Omental fat pad (tissue), 4 donors: Measurements from ENCODE around the gene UBE2K. TPM values are rescaled to one million over a fixed set of nuclear protein-coding genes. Genes with fewer than 3 reads are reported as not detected.
"Not testable (repeated sequence)": the region's sequence is repeated elsewhere in the genome, so short reads cannot be mapped to it uniquely, and the experiment has no call there.

Experiments used
- ATAC-seq: fragments of 150-250 bp; one replicate; pipeline ENCODE4 v1.9.1; 2016; ENCODE audit warnings: mild to moderate bottlenecking, moderate library complexity; ENCODE audit not compliant: low FRiP score
- DNase-seq: peaks from one replicate; pipeline ENCODE4 v3.0.0-alpha.2; 2019; ENCODE audit warnings: low spot score
- total RNA-seq, 4 donors: library from RNA; depleted of rRNA; stranded (reverse); fragments of >200 nt; gene quantifications; one replicate each; pipeline ENCODE4 v1.1.0, GENCODE V29; 2016
- TF ChIP-seq, protein P1 (sequence below), 3 donors: fragments of 450-650 bp; IDR thresholded peaks; one replicate each; pipeline ENCODE4 v1.5.1; 2016 to 2017; ENCODE audit warnings: antibody characterized with exemption in 3 of 3, mild to moderate bottlenecking in 3 of 3, moderate library complexity in 2 of 3

The UBE2K gene
- total RNA-seq, 4 donors from 2014 or later, result 19.7 to 33.3 (median 25.8) TPM

- ATAC-seq, result no peak
These were observed 88.9 kb downstream of the UBE2K start for GRCh38 chr4:39786838-39787237.

GRCh38 chr4:39792128-39792527, 94.2 kb downstream of the UBE2K start:
- ATAC-seq, result no peak
- DNase-seq, result no peak
- TF ChIP-seq, protein P1, sequence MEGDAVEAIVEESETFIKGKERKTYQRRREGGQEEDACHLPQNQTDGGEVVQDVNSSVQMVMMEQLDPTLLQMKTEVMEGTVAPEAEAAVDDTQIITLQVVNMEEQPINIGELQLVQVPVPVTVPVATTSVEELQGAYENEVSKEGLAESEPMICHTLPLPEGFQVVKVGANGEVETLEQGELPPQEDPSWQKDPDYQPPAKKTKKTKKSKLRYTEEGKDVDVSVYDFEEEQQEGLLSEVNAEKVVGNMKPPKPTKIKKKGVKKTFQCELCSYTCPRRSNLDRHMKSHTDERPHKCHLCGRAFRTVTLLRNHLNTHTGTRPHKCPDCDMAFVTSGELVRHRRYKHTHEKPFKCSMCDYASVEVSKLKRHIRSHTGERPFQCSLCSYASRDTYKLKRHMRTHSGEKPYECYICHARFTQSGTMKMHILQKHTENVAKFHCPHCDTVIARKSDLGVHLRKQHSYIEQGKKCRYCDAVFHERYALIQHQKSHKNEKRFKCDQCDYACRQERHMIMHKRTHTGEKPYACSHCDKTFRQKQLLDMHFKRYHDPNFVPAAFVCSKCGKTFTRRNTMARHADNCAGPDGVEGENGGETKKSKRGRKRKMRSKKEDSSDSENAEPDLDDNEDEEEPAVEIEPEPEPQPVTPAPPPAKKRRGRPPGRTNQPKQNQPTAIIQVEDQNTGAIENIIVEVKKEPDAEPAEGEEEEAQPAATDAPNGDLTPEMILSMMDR (IDR thresholded peaks at IDR 0.05), result no peak

More at GRCh38 chr4:39786838-39787237, 88.9 kb downstream of the UBE2K start:
- DNase-seq, result no peak
- TF ChIP-seq, protein P1 (IDR thresholded peaks at IDR 0.05), result no peak

- ATAC-seq (no peak), DNase-seq (no peak)
- TF ChIP-seq, protein P1 (IDR thresholded peaks at IDR 0.05), result no peak
These were observed 94.6 kb downstream of the UBE2K start for GRCh38 chr4:39792529-39792928.

DNA sequence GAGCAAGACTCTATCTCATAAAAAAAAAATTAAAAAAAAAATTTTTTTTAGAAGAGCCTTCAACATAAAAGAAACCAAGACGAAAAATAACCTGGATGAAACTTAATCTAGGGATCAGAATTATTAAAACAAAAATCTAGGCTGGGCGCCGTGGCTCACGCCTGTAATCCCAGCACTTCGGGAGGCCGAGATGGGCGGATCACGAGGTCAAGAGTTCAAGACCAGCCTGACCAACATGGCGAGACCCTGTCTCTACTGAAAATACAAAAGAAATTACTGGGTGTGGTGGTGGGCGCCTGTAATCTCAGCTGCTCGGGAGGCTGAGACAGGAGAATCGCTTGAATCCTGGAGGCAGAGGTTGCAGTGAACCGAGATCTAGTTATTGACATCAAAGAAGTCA, 95.0 kb downstream of the UBE2K start:
- not testable (repeated sequence) for ATAC-seq, DNase-seq

DNA sequence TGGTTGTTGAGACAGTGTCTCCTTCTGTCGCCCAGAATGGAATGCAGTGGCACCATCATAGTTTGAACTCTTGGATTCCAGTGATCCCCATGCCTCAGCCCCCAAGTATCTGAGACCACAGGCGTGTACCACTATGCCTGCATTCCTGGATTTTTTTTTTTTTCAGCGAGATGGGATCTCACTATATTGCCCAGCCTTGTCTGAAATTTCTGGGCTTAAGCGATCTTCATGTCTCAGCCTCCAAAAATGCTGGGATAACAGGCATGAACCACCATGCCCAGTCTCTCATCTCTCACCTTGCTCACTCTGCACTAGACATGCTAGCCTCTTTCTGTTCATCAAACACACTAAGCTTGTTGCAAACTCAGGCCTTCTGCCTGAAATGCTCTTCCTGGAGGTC, 104.1 kb downstream of the UBE2K start:
- no peak for ATAC-seq
- DNase-seq, result no peak
- TF ChIP-seq, protein P1 (IDR thresholded peaks at IDR 0.05), result no peak

- TF ChIP-seq, protein P1 (IDR thresholded peaks at IDR 0.05), result no peak
- DNase-seq (no peak), ATAC-seq (no peak)
These were observed 110.4 kb downstream of the UBE2K start for GRCh38 chr4:39808231-39808749.

- TF ChIP-seq, protein P1 (IDR thresholded peaks at IDR 0.05), result no peak
- no peak for DNase-seq
- ATAC-seq, result no peak
These were observed 114.6 kb downstream of the UBE2K start for GRCh38 chr4:39812500-39812899.

DNA sequence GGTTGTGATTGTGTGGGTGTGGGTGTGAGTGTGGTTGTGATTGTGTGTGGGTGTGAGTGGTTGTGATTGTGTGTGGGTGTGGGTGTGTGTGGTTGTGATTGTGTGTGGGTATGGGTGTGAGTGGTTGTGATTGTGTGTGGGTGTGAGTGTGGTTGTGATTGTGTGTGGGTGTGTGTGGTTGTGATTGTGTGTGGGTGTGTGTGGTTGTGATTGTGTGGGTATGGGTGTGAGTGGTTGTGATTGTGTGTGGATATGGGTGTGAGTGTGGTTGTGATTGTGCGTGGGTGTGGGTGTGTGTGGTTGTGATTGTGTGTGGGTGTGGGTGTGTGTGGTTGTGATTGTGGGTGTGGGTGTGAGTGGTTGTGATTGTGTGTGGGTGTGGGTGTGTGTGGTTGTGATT, 115.1 kb downstream of the UBE2K start:
- not testable (repeated sequence) for ATAC-seq

GRCh38 chr4:39813761-39814160, 115.8 kb downstream of the UBE2K start:
- DNase-seq, ATAC-seq: not testable (repeated sequence)

More for the DNA sequence above, 115.1 kb downstream of the UBE2K start:
- DNase-seq, result not testable (repeated sequence)
